D721Med (cell line): ENCODE results near the gene EEFSEC.

Experiments used
- DNase-seq: peaks from one replicate; pipeline ENCODE4 v3.0.0; 2011; ENCODE audit warnings: low spot score; ENCODE audit not compliant: insufficient read length
- FAIRE-seq: peaks from 2 replicates; lab custom pipeline; 2011; peaks lifted over from hg19 to GRCh38; lab: Jason Lieb, UNC
- CTCF ChIP-seq: IDR thresholded peaks from 2 replicates; pipeline ENCODE4 v1.5.1; 2012; ENCODE audit warnings: mild to moderate bottlenecking, control low read depth; ENCODE audit not compliant: insufficient read depth; ENCODE audit errors: missing control alignments

The EEFSEC gene

DNA sequence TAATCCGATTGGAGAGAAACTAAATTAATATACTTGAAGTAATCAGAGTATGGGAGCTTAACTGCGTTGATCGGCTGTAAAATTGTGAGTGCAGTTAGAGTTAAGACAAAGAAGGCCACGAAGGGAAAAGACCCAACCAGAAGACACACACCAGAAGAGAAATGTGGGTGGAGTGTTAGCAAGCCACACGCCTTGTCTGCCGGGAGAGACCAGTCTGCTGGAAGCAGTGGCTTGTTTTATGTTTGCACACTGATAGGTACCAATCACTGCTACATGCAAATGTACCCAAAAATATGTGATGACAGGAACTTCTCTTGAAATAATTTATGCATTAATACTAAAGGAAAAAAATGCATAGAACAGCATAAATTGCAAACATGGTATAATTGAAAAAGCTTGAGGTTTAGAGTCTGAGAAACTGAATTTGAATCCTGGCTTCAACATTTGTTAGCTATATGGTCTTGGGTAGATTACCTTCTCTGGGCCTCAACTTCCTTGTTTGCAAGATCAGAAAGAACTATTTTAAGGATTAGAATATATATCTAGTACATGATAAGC, 23.1 kb downstream of the EEFSEC start:
- TF ChIP-seq CTCF = no peak
- FAIRE-seq (no peak), DNase-seq (no peak)

GRCh38 chr3:128177865-128178264, 24.6 kb downstream of the EEFSEC start:
- no peak for FAIRE-seq
- TF ChIP-seq CTCF = no peak
- no peak for DNase-seq

GRCh38 chr3:128178782-128179483, 25.7 kb downstream of the EEFSEC start:
- no peak for FAIRE-seq
- DNase-seq = no peak
- TF ChIP-seq CTCF = no peak

GRCh38 chr3:128179484-128179819, 26.2 kb downstream of the EEFSEC start:
- FAIRE-seq (no peak), DNase-seq (no peak)
- TF ChIP-seq CTCF = no peak

- no peak for FAIRE-seq
- no peak for DNase-seq
- TF ChIP-seq CTCF = no peak
These were observed 27.2 kb downstream of the EEFSEC start for GRCh38 chr3:128180436-128180835.

DNA sequence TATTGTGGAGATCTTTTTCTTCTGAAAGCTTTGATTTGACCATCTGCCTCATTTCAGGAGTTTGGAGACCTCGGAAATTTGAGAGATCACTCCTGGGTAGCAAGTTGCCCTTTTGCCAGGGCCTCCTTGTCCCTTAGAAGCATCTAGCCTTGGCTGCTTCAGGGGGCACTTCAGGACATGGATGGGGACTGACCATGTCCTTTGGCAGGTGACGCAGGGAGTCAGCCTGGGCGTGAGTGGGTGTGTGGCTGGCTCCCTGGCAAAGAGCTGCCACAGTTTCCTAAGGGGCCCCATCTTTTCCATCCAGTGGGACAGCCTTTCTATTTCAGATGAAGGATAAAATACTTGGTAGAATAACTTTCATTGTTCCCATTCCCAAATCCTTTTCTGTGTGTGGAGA, 27.6 kb downstream of the EEFSEC start:
- FAIRE-seq (no peak), DNase-seq (no peak)
- no peak for TF ChIP-seq CTCF

- FAIRE-seq (no peak), DNase-seq (no peak)
- no peak for TF ChIP-seq CTCF
These were observed 29.4 kb downstream of the EEFSEC start for GRCh38 chr3:128182656-128183055.
